ENCODE measurements around the gene HERC3.

- no peak for TF ChIP-seq CTCF (conservative IDR thresholded peaks at IDR 0.05)
- TF ChIP-seq EZH2 (IDR thresholded peaks at IDR 0.05; ENCODE audit: low read depth), result no peak
These were observed 159.2 kb downstream of the HERC3 start for GRCh38 chr4:88751258-88752075.
